ENCODE data around the gene RCOR2.

GRCh38 chr11:63869683-63870082, 47.3 kb downstream of the RCOR2 start:
- TF ChIP-seq, protein P1, sequence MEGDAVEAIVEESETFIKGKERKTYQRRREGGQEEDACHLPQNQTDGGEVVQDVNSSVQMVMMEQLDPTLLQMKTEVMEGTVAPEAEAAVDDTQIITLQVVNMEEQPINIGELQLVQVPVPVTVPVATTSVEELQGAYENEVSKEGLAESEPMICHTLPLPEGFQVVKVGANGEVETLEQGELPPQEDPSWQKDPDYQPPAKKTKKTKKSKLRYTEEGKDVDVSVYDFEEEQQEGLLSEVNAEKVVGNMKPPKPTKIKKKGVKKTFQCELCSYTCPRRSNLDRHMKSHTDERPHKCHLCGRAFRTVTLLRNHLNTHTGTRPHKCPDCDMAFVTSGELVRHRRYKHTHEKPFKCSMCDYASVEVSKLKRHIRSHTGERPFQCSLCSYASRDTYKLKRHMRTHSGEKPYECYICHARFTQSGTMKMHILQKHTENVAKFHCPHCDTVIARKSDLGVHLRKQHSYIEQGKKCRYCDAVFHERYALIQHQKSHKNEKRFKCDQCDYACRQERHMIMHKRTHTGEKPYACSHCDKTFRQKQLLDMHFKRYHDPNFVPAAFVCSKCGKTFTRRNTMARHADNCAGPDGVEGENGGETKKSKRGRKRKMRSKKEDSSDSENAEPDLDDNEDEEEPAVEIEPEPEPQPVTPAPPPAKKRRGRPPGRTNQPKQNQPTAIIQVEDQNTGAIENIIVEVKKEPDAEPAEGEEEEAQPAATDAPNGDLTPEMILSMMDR (IDR thresholded peaks at IDR 0.05; ENCODE audit: insufficient read depth, low read depth, low read length), result no peak
- TF ChIP-seq EZH2 (IDR thresholded peaks at IDR 0.05; ENCODE audit: insufficient read depth, low read length), result no peak

All from astrocyte (in vitro differentiated cells and primary cell).